Peyer's patch (tissue), 4 donors: ENCODE data around the gene MT4.

Experiments used
- CTCF ChIP-seq, 6 experiments: fragments of 450-650 bp in 4 of 6; fragments of 200-600 bp in 2 of 6; sonication (generic) in 1 of 6; IDR thresholded peaks; one replicate each; pipeline ENCODE4 v1.5.1; 2017 to 2019; ENCODE audit warnings: antibody characterized with exemption in 6 of 6, mild to moderate bottlenecking in 3 of 6, moderate library complexity in 1 of 6
- POLR2A ChIP-seq, 2 donors: fragments of 450-650 bp; IDR thresholded peaks; one replicate each; pipeline ENCODE4 v1.5.1; 2017; ENCODE audit warnings: antibody characterized with exemption in 2 of 2, mild to moderate bottlenecking in 2 of 2, moderate library complexity in 2 of 2

- TF ChIP-seq CTCF (IDR thresholded peaks at IDR 0.05) (no peak), POLR2A (IDR thresholded peaks at IDR 0.05) (no peak)
These were observed 53.3 kb downstream of the MT4 start for GRCh38 chr16:56618138-56618537.
